Kidney epithelial cell (primary cell): ENCODE results near the gene PARL. TPM values are rescaled to one million over a fixed set of nuclear protein-coding genes. Genes with fewer than 3 reads are reported as not detected.

Experiments
- DNase-seq: peaks from one replicate; pipeline ENCODE4 v3.0.0-alpha.2; 2010; ENCODE audit warnings: low read depth
- H3K27me3 ChIP-seq: 2 replicates; pipeline ENCODE4 v1.6.0; 2011; ENCODE audit warnings: low read length; ENCODE audit not compliant: control insufficient read depth, insufficient read depth
- H3K36me3 ChIP-seq: 2 replicates; pipeline ENCODE4 v1.5.1; 2011; ENCODE audit warnings: low read length; ENCODE audit not compliant: control insufficient read depth, insufficient read depth
- H3K4me3 ChIP-seq: 2 replicates; pipeline ENCODE4 v1.5.1; 2011; ENCODE audit warnings: low read depth, mild to moderate bottlenecking, control low read depth, low read length
- total RNA-seq: library from RNA; depleted of rRNA; stranded (reverse); fragments of >200 nt; gene quantifications from 2 replicates; pipeline ENCODE4 v1.2.3, GENCODE V29; 2015
- TF ChIP-seq, protein P1 (sequence below): IDR thresholded peaks from 2 replicates; pipeline ENCODE4 v1.5.1; 2011; ENCODE audit warnings: mild to moderate bottlenecking, moderate library complexity, low read length, control low read depth, inconsistent platforms; ENCODE audit not compliant: insufficient read depth, poor library complexity, severe bottlenecking

The PARL gene
- total RNA-seq, 1 donor from 2014 or later, result 45.3 TPM

- Histone ChIP-seq H3K36me3 (peaks cover 2% of the 10 kb centered on the region), H3K4me3 (no peak overlapping the region), H3K27me3 (no peaks in the 10 kb centered on the region)
- no peak for DNase-seq
- TF ChIP-seq, protein P1, sequence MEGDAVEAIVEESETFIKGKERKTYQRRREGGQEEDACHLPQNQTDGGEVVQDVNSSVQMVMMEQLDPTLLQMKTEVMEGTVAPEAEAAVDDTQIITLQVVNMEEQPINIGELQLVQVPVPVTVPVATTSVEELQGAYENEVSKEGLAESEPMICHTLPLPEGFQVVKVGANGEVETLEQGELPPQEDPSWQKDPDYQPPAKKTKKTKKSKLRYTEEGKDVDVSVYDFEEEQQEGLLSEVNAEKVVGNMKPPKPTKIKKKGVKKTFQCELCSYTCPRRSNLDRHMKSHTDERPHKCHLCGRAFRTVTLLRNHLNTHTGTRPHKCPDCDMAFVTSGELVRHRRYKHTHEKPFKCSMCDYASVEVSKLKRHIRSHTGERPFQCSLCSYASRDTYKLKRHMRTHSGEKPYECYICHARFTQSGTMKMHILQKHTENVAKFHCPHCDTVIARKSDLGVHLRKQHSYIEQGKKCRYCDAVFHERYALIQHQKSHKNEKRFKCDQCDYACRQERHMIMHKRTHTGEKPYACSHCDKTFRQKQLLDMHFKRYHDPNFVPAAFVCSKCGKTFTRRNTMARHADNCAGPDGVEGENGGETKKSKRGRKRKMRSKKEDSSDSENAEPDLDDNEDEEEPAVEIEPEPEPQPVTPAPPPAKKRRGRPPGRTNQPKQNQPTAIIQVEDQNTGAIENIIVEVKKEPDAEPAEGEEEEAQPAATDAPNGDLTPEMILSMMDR, result no peak
Measured at GRCh38 chr3:183837894-183838293, 46.8 kb downstream of the PARL start.

GRCh38 chr3:183837390-183837789 lies 47.3 kb downstream of the PARL start:
- TF ChIP-seq, protein P1, result no peak
- Histone ChIP-seq H3K4me3 (no peak overlapping the region), H3K36me3 (peaks cover 2% of the 10 kb centered on the region), H3K27me3 (no peaks in the 10 kb centered on the region)
- DNase-seq, result no peak

- peaks cover 2% of the 10 kb centered on the region for H3K36me3 ChIP-seq
- TF ChIP-seq, protein P1, result no peak
Measured at GRCh38 chr3:183833516-183833915, 51.2 kb downstream of the PARL start.

DNA sequence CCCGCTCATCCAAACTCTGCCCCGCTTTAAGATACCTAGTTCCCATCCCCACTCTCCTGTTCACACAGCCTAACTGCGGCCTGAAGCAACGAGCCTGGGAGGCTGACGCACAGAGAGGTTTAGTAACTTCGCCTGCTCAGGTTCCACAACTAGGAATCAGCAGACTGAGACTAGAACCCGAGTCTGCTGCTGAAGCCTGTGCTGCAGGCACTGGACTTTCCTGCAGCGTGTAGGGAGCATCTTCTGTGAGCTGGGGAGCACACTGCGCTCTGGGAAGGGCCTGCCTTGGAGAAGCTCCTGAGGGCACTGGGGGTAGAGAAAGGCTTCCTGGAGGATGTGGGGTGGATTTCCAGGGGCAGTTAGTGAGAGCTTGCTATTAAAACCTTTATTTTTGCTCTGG lies 54.5 kb downstream of the PARL start:
- peaks cover 2% of the 10 kb centered on the region for H3K36me3 ChIP-seq
- TF ChIP-seq, protein P1, result no peak

More at GRCh38 chr3:183833516-183833915, 51.2 kb downstream of the PARL start:
- no peak for DNase-seq
- H3K27me3 ChIP-seq, result no peaks in the 10 kb centered on the region
- H3K4me3 ChIP-seq, result no peak overlapping the region

DNA sequence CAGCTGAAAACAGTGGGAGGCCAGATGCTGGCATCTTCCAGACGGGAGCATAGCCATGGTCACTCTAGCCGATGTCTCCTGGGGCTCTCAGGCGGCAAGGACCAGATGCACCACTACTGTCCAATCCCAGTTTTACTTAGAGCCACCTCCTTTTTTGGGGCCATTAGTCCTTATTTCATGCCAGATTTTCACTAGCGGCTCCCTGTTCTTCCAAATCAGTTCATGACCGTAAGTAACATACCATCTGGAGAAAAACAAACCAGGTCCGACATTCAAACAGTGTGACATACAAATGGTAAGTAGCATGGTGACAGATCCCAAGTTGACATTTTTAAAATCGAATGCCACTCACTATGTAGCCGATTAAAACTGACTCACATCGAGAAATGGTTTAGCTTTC lies 55.2 kb downstream of the PARL start:
- H3K36me3 ChIP-seq, result peaks cover 2% of the 10 kb centered on the region
- no peak overlapping the region for H3K4me3 ChIP-seq
- TF ChIP-seq, protein P1, result no peak
- DNase-seq, result no peak
- no peaks in the 10 kb centered on the region for H3K27me3 ChIP-seq

More for the DNA sequence above, 54.5 kb downstream of the PARL start:
- Histone ChIP-seq H3K27me3 (no peaks in the 10 kb centered on the region), H3K4me3 (no peak overlapping the region)
- no peak for DNase-seq

- Histone ChIP-seq H3K4me3 (no peak overlapping the region), H3K36me3 (no peaks in the 10 kb centered on the region), H3K27me3 (no peaks in the 10 kb centered on the region)
- TF ChIP-seq, protein P1, result no peak
- no peak for DNase-seq
Measured at GRCh38 chr3:183828538-183828870, 56.2 kb downstream of the PARL start.
